ENCODE data around the gene OTOF. TPM values are rescaled to one million over a fixed set of nuclear protein-coding genes. Genes with fewer than 3 reads are reported as not detected.

OTOF gene
- total RNA-seq, 1 donor from 2014 or later, result 0.36 TPM

- H3F3A ChIP-seq (ENCODE audit: low read depth), result no peaks in the 10 kb centered on the region
- no peaks in the 10 kb centered on the region for H3K79me2 ChIP-seq (ENCODE audit: low read depth)
- H2AFZ ChIP-seq (replicated peaks), result no peak overlapping the region
- TF ChIP-seq CTCF (IDR thresholded peaks at IDR 0.05) (no peak), EZH2phosphoT487 (IDR thresholded peaks at IDR 0.05) (no peak), EZH2 (IDR thresholded peaks at IDR 0.05) (no peak)
- Mint-ChIP-seq H3K27me3 (ENCODE audit: insufficient read depth, low read depth) (peaks cover 2% of the 10 kb centered on the region), H3K27ac (no peak overlapping the region), H3K9me3 (no peaks in the 10 kb centered on the region), H3K4me3 (no peak overlapping the region), H3K36me3 (peaks cover 5% of the 10 kb centered on the region), H3K4me1 (peaks cover 13% of the 10 kb centered on the region)
- H3K9ac ChIP-seq, result no peak overlapping the region
- no peak overlapping the region for H3K27ac ChIP-seq
- H3K9me3 ChIP-seq (ENCODE audit: low read depth), result no peaks in the 10 kb centered on the region
- no peak overlapping the region for H3K4me3 ChIP-seq
- no peaks in the 10 kb centered on the region for H3K36me3 ChIP-seq
- H4K20me1 ChIP-seq (ENCODE audit: low read depth), result no peaks in the 10 kb centered on the region
- no peaks in the 10 kb centered on the region for H3K4me1 ChIP-seq
- H3K27me3 ChIP-seq, result no peaks in the 10 kb centered on the region
- no peak overlapping the region for H3K4me2 ChIP-seq
- DNase-seq (ENCODE audit: low spot score), result no peak
These were observed 49.1 kb downstream of the OTOF start for GRCh38 chr2:26428846-26429245.

GRCh38 chr2:26424221-26424620 lies 53.7 kb downstream of the OTOF start:
- DNase-seq (ENCODE audit: low spot score), result no peak
- Histone ChIP-seq H3K27ac (no peak overlapping the region), H3K9ac (no peak overlapping the region), H3K4me1 (peaks cover 9% of the 10 kb centered on the region), H3K27me3 (no peaks in the 10 kb centered on the region), H3K79me2 (ENCODE audit: low read depth) (no peaks in the 10 kb centered on the region), H2AFZ (replicated peaks) (no peak overlapping the region), H3F3A (ENCODE audit: low read depth) (no peaks in the 10 kb centered on the region), H4K20me1 (ENCODE audit: low read depth) (no peaks in the 10 kb centered on the region), H3K36me3 (no peaks in the 10 kb centered on the region), H3K4me2 (no peak overlapping the region), H3K4me3 (no peak overlapping the region), H3K9me3 (ENCODE audit: low read depth) (no peaks in the 10 kb centered on the region)
- peaks cover 15% of the 10 kb centered on the region for H3K4me1 Mint-ChIP-seq
- H3K36me3 Mint-ChIP-seq, result no peaks in the 10 kb centered on the region
- TF ChIP-seq EZH2phosphoT487 (IDR thresholded peaks at IDR 0.05), result no peak
- no peak for TF ChIP-seq CTCF (IDR thresholded peaks at IDR 0.05)
- TF ChIP-seq EZH2 (IDR thresholded peaks at IDR 0.05), result no peak
- no peaks in the 10 kb centered on the region for H3K9me3 Mint-ChIP-seq
- peaks cover 4% of the 10 kb centered on the region for H3K27me3 Mint-ChIP-seq (ENCODE audit: insufficient read depth, low read depth)
- H3K4me3 Mint-ChIP-seq, result no peak overlapping the region
- no peak overlapping the region for H3K27ac Mint-ChIP-seq

GRCh38 chr2:26423750-26424149 lies 54.2 kb downstream of the OTOF start:
- no peaks in the 10 kb centered on the region for H3K79me2 ChIP-seq (ENCODE audit: low read depth)
- no peaks in the 10 kb centered on the region for H3F3A ChIP-seq (ENCODE audit: low read depth)
- no peaks in the 10 kb centered on the region for H3K36me3 Mint-ChIP-seq
- H3K4me3 ChIP-seq, result no peak overlapping the region
- TF ChIP-seq CTCF (IDR thresholded peaks at IDR 0.05), result no peak
- peaks cover 4% of the 10 kb centered on the region for H3K27me3 Mint-ChIP-seq (ENCODE audit: insufficient read depth, low read depth)
- no peaks in the 10 kb centered on the region for H4K20me1 ChIP-seq (ENCODE audit: low read depth)
- H3K9me3 Mint-ChIP-seq, result no peaks in the 10 kb centered on the region
- H3K27me3 ChIP-seq, result no peaks in the 10 kb centered on the region
- H3K27ac ChIP-seq, result no peak overlapping the region
- H3K4me2 ChIP-seq, result no peak overlapping the region
- no peak overlapping the region for H3K4me3 Mint-ChIP-seq
- no peak overlapping the region for H3K27ac Mint-ChIP-seq
- peaks cover 15% of the 10 kb centered on the region for H3K4me1 Mint-ChIP-seq
- H3K9ac ChIP-seq, result no peak overlapping the region
- no peaks in the 10 kb centered on the region for H3K9me3 ChIP-seq (ENCODE audit: low read depth)
- peaks cover 9% of the 10 kb centered on the region for H3K4me1 ChIP-seq
- no peaks in the 10 kb centered on the region for H3K36me3 ChIP-seq
- no peak overlapping the region for H2AFZ ChIP-seq (replicated peaks)
- no peak for DNase-seq (ENCODE audit: low spot score)

Data from neural progenitor cell (in vitro differentiated cells).